GM21515 (cell line): Measurements from ENCODE around the gene LYRM4.

Experiments used
- ATAC-seq: cut with Tn5 transposase; IDR thresholded peaks from one replicate; pipeline ENCODE4 v1.9.1; 2021; ENCODE audit not compliant: unreplicated experiment

Gene LYRM4

DNA sequence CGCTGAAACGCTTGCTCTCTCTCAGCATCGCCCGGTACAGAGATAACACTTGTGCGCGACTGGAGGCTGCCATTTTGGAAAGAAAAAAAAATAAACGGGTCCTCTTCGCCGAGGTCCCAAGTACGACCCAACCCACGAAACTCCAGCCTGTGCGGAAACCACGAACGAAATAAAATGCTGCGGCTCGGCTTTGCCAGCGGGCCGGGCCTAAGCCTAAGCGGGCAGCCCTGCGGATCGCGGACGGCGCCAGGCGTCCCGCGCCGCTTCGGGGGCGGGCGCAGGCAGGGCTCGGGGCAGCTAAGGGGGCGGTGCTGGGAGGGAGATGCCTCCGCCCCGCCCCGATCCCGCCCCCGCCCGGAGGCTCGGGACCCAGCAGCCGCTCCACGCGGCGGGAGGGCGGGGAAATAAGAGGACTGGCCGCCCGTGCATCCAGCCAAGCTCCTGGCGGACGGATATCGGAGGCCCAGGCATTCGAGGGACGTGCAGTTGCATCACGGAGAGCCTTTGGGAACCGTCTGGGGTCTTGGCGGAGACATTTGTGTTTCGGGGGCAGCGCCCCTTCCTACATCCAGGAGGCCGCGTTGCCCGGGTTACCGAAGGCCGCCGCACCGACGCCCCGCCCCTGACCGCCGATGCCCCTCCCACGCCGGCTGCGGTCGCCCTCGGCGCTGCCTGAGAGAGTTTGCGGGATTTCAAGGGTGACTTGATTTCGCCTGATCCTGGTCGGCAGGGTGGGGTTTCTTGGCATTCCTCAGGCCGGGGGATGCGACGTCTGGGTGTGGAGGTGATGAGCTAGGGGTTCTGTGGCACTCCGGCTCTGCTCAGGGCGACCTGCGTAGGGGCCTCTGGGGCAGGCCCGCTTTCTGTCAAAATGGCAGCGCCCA, at the start of gene LYRM4, which contains the start of gene FARS2:
Gene LYRM4, minus strand, starts transcription at position 290 of the 884 bp plus-strand sequence. Its CDS starts 217 bp downstream, at position 73.
Gene FARS2, plus strand, starts transcription at position 853 of the 884 bp plus-strand sequence.
- peak; percentile 75 for ATAC-seq

DNA sequence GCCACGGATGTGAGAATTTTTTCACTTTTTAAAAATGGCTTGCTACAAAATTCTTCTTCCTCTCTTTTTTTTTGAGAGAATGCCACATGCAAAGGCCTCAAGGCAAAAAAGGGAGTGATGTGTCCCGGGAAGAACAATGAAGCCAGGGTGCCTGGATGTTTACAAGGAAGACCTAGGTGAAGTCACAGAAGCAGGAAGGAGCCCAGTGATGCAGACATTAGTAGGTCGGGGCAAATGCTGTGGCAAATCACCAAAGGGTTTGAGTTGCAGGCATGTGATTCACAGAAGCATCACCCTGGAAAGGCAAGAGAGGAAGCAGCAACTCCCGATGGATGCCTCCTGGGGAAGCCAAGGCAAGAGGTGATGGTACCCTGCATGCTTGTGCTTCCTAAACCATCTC, 47.3 kb upstream of the LYRM4 start:
- ATAC-seq: no peak

DNA sequence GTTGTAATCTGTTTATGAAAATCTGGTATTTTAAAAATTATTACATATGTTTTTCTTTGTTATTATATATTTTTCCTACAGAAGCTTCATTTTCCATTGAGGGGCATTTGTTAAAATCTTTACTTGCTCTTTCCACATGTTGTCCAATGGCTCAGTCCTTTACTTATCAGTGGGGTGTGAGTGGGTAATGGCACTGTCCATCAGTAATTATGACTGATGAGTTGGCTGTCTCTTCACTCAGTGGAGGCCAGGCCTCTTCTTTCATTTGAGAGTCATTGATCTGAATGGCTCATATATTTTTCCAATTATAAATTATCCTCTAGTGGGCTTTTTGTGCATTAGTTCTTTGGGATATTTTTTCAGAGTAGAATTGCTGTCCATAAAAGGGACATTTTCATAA, 46.3 kb upstream of the LYRM4 start:
- ATAC-seq: no peak

- no peak for ATAC-seq
Measured at GRCh38 chr6:5305968-5306626, 45.3 kb upstream of the LYRM4 start.

GRCh38 chr6:5303682-5304081, 42.9 kb upstream of the LYRM4 start:
- ATAC-seq: no peak

- ATAC-seq: peak; percentile 80
Measured at GRCh38 chr6:5302995-5303622, 42.4 kb upstream of the LYRM4 start.

DNA sequence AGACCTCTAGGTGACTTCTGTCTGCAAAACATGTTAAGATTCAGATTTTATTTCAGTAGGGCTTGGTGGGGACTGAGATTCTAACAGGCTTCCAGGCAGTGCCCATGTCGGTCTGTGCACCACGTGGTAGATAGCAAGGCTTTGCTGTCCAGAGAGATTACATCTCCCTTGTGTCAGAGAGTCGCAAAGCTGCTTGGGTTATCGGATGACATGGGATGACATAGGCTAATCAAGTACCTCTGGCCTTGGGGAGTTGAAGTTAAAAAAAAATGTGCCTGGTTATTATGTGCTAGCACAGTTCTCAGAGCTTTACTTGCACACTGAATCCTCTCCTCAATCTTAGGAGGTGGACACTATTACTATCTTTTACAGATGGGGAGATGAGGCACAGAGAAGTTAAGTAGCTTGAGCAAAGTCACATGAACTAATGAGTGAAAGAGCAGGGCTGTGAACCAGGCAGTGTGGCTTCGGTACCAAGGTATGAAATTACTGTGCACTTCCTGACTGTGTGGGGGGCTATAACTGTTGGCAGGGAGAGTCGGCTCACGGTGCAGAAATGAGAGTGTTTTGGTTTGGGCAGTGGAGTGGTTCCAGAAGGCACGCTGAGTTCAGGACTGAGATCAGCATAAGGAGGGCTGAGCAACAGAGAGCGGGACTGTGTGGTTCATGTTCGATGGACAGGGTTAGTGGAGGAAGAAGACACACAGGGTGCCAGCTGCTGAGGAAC, 41.6 kb upstream of the LYRM4 start:
- ATAC-seq: peak; percentile 69

GRCh38 chr6:5300206-5300764, 39.5 kb upstream of the LYRM4 start:
- no peak for ATAC-seq

DNA sequence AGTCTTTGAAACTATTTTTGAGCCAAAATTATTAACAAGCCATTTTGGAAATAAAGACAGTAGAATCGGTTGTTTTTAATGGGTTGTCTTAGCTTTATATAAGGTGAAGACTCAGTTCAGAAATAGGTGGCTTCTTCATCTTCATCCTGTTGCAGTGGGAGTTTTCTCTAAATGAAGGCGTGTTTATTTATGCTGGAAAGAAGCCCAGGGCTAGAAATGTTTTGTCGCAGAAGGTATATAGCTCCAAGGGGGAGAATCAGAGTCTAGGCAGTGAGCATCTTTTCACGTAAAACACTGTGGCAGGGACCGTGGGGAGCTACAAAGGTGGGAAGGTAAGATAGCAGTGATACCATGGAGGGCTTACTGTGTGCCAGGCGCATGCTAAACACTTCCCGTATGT, 34.9 kb upstream of the LYRM4 start:
- no peak for ATAC-seq

GRCh38 chr6:5294392-5295211, 33.9 kb upstream of the LYRM4 start:
- ATAC-seq: no peak

DNA sequence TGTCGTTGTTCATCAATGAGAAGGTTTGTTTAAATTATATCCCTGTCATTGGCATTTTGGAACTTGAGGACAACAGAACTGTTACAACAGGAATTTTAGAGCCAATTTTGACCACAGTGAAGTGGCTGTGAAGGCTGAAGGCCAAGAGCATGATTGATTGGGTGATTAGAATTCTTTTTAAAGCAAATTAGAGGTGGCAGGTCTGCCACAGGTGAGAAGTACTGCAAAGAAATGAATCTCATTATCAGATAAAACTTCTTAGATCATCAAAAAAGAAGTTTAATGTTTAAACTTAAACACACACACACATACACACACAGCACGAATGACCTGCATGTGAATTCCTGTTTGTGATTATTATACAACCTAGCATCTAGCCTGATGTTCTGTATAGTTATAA, 32.9 kb upstream of the LYRM4 start:
- ATAC-seq: no peak

GRCh38 chr6:5292154-5292553, 31.4 kb upstream of the LYRM4 start:
- no peak for ATAC-seq

- ATAC-seq: no peak
Measured at GRCh38 chr6:5290500-5290899, 29.8 kb upstream of the LYRM4 start.

DNA sequence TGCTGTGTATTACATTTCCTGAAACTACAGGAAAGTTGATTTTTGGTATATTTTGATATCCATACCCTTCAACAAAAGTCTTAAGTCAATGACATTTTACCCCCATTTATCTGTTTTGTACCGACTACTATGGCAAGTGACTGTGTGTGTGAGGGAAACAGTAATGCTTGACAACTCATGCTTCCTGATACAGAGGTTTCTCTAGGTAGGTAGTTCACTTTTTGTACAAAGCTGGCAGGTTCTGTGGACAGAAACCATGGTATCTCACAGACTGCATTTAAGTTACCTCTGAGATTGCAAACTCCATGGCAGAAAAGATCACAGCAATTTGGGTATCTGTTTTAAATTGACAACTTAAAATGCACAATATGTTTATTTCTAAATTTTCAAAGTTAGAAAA, 29.3 kb upstream of the LYRM4 start:
- ATAC-seq: no peak

DNA sequence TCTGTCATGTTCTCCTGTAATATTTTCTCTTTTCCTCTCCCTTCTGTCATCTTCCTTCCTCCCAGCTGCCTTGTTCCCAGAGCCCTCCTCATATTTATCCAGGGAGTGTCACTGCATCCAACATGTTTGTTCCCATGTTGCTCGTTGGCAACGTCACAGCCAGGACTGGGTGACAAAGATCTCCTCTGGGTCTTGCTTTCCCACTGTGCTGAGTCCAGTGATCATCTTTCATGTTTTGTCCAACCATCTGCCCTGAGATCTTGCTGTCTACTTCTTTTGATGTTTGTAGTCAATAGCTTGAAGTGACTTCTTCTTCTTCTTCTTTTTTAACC, 27.2 kb upstream of the LYRM4 start:
- ATAC-seq: no peak

- no peak for ATAC-seq
Measured at GRCh38 chr6:5287205-5287965, 26.6 kb upstream of the LYRM4 start.

DNA sequence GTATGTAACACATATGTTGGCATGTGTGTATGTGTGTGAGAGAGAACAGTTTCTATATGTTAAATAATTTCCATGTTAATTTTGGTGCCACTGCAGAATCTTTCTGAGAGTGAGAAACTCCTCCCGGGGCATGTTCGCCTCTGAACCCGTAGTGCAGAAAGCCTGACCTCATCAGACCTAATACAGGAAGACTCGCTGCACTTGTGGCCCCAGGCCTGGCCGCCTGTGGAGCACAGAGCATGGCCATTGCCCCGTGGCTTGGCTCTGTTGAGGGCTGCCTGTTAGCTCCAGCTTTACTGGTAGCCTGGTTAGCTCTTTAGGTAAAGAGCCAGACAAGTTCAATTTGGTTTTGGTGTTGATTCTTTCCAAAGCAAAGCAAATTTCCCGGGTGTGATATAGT, 26.0 kb upstream of the LYRM4 start:
- ATAC-seq: no peak

DNA sequence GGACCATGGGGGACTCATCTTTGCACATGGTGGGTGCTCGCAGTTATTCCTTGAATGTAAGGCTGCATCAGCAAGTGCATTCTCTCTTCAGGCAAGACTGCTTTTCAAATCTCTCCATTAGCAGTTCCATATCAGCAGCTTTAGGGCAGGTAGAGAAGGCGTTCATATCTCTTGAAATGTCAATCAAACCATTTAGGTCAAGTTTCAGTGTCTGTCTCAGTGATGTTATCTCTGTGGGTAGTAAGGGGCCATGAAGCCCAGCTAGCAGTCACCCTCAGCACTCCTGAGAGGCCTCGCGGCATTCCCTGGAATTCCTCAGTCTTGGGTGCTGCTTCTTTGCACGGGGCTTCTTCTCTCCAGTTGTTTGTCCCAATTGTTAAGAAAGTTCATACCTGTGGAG, 24.8 kb upstream of the LYRM4 start:
- no peak for ATAC-seq

DNA sequence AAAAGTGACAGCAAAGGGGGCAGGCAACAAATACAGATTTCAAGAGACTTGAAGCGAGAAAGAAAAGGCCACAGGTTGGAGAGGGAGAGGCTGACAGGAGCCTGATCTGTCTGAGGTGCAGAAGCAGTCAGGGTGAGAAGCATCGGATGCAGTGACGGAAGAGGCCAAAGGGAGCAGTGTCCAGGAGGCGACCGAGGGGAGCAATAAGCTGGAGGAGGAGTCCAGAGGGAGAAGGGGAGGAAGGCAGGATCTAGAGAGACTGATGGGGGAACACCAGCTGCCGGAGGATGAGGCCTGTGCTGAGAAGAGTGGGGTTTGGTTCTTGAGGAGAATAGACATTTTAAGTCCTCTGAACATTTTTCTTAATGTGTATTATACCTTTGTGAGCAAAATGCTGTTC, 24.3 kb upstream of the LYRM4 start:
- no peak for ATAC-seq
